Upper lobe of right lung (tissue), 1 donor: Measurements from ENCODE around the gene PAEP. TPM values are rescaled to one million over a fixed set of nuclear protein-coding genes. Genes with fewer than 3 reads are reported as not detected.
"Not testable (repeated sequence)": the region's sequence is repeated elsewhere in the genome, so short reads cannot be mapped to it uniquely, and the experiment has no call there.

Experiments used
- ATAC-seq: fragments of 200-7000 bp; cut with Tn5 transposase; one replicate; pipeline ENCODE4 v1.9.1; 2020; ENCODE audit warnings: mild to moderate bottlenecking, moderate library complexity
- DNase-seq: peaks from one replicate; pipeline ENCODE4 v3.0.0-alpha.2; 2020
- H3K27ac ChIP-seq: fragments of 200-600 bp; one replicate; pipeline ENCODE4 v1.8.0; 2022
- H3K27me3 ChIP-seq: fragments of 200-600 bp; one replicate; pipeline ENCODE4 v1.8.0; 2022; ENCODE audit warnings: mild to moderate bottlenecking
- H3K36me3 ChIP-seq: fragments of 200-600 bp; one replicate; pipeline ENCODE4 v1.8.0; 2022
- H3K4me1 ChIP-seq: fragments of 200-600 bp; one replicate; pipeline ENCODE4 v1.8.0; 2022
- H3K4me3 ChIP-seq: fragments of 200-600 bp; one replicate; pipeline ENCODE4 v1.8.0; 2022; ENCODE audit warnings: mild to moderate bottlenecking
- H3K9me3 ChIP-seq: fragments of 200-600 bp; one replicate; pipeline ENCODE4 v1.8.0; 2022
- intact Hi-C: fragments of 100-400 bp; cut with DNase I; formaldehyde crosslinking; loops from one replicate; pipeline ENCODE4 v1.11.0; 2022
- total RNA-seq: library from RNA; stranded (reverse); fragmentation: NEBNext Ultra II Directional; extraction: Animal tissue kit (Norgen Biotek cat#: 25700); gene quantifications from one replicate; pipeline ENCODE4 v1.2.1, GENCODE V29; 2021
- TF ChIP-seq, protein P1 (sequence below): fragments of 200-600 bp; IDR thresholded peaks from one replicate; pipeline ENCODE4 v1.8.0; 2022; ENCODE audit warnings: antibody characterized with exemption
- donor health status: DM: no; HTN: yes; CAD: no; lungs with severe emphysema.

PAEP gene
- total RNA-seq, 1 donor from 2014 or later, result not detected

DNA sequence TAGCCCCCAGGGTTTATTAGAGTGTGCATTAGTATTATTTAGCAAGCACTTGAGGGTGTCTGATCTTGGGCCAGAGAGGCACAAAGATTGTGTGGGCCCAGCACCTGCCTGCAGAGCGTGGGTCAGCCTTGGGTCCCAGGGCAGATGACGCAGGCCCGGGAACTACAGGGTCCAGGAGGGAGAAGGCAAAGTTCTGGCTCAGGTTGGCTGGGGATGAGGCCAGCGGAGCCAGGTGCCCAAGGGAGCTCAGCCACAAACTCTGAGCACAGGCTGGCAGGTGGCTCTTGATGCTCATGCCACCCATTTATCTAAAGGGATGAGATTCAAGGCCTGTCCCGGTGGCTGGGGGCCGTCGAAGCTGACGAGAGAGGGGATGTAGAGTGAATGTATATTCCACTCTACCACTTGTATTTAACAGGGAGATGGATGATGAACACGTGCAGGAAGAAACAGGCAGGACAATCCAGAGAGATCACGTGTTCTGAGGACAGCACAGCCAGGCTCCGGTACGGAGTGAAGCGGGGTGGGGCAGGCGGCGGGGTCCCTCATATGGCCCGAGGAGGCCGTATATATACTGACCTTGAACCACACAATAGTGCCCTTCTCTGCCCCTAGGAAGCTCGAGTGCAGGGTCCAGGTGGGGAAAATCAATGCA is 16.4 kb upstream of the PAEP start:
- TF ChIP-seq, protein P1, sequence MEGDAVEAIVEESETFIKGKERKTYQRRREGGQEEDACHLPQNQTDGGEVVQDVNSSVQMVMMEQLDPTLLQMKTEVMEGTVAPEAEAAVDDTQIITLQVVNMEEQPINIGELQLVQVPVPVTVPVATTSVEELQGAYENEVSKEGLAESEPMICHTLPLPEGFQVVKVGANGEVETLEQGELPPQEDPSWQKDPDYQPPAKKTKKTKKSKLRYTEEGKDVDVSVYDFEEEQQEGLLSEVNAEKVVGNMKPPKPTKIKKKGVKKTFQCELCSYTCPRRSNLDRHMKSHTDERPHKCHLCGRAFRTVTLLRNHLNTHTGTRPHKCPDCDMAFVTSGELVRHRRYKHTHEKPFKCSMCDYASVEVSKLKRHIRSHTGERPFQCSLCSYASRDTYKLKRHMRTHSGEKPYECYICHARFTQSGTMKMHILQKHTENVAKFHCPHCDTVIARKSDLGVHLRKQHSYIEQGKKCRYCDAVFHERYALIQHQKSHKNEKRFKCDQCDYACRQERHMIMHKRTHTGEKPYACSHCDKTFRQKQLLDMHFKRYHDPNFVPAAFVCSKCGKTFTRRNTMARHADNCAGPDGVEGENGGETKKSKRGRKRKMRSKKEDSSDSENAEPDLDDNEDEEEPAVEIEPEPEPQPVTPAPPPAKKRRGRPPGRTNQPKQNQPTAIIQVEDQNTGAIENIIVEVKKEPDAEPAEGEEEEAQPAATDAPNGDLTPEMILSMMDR, result no peak
- no peak overlapping the region for H3K27ac ChIP-seq

DNA sequence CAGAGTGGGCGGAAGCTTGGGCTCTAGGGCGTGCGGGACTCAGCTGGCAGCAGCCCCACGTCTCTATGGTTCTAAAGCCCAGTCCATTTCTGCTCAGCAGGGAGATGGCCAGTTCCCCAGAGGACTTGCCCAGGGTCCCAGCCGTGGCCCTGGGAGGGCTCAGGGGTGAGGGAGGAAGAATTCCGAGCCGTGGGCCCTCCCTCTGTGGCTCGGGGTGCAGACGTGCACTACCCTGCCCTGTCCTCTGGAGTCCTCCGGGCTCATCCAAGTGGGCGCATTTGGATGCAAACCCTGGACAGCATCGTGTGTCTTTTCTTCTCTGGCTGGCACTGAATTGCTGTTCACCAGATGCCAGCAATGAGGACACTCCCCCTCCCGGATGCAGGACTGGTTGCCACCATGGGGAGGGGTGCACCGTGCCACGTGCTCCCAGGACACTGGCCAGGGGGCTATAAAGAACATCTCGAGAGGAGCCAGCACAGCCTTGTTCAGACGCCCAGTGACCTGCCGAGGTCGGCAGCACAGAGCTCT is 15.8 kb upstream of the PAEP start, which contains the start of gene OBP2A:
Gene OBP2A (plus strand): TSS at position 481 of the 531 bp plus-strand sequence. CDS start 55 bp downstream, outside the sequence.
- H3K27me3 ChIP-seq, H3K4me1 ChIP-seq, H3K4me3 ChIP-seq, ATAC-seq, H3K36me3 ChIP-seq, H3K27ac ChIP-seq, H3K9me3 ChIP-seq, intact Hi-C loops: not testable (repeated sequence)
- DNase-seq, result peak; percentile 38

More for the DNA sequence above, 16.4 kb upstream of the PAEP start:
- DNase-seq (peak; percentile 48), ATAC-seq (no peak)
- H3K27me3 ChIP-seq, result no peaks in the 10 kb centered on the region
- no peaks in the 10 kb centered on the region for H3K4me1 ChIP-seq
- intact Hi-C loops, result no loop called here
- no peak overlapping the region for H3K4me3 ChIP-seq
- H3K36me3 ChIP-seq, result no peaks in the 10 kb centered on the region
- H3K9me3 ChIP-seq, result no peaks in the 10 kb centered on the region

DNA sequence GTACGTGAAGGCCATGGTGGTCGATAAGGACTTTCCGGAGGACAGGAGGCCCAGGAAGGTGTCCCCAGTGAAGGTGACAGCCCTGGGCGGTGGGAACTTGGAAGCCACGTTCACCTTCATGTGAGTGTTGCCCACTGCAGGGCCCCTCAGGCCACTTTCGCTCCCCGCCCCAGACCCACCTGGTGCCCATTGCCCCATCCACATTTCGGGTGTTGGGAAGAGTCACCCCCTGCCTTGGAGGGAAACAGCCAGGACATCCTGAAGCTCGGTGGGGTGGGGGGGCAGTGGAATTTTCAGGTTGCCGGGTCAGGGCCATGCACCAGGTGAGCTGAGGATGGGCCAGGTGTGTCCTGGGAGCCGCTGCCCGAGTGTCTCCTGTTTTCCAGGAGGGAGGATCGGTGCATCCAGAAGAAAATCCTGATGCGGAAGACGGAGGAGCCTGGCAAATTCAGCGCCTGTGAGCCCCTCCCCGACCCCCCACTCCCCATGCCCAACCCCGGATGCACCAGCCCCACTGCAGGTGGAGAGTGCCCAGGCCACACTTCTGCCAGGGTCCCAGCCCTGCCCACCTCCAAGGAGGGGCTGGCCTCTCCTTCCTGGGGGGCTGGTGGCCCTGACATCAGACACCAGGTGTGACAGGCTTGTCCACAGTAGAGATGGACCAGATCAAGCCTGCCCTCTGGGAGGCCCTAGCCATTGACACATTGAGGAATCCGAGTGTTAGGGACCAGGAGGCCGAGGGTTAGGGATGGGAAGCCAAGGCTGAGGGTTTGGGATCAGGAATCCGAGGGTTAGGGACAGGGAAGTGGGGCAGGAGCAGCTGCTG is 14.6 kb upstream of the PAEP start:
- H3K36me3 ChIP-seq, intact Hi-C loops, H3K9me3 ChIP-seq, H3K27ac ChIP-seq, H3K27me3 ChIP-seq, H3K4me1 ChIP-seq, ATAC-seq, H3K4me3 ChIP-seq: not testable (repeated sequence)
- DNase-seq, result peak; percentile 51

GRCh38 chr9:135547756-135548736 is 13.5 kb upstream of the PAEP start:
- no peak for ATAC-seq
- Histone ChIP-seq H3K4me1 (no peaks in the 10 kb centered on the region), H3K27ac (no peak overlapping the region), H3K4me3 (no peak overlapping the region), H3K9me3 (no peaks in the 10 kb centered on the region), H3K36me3 (no peaks in the 10 kb centered on the region), H3K27me3 (no peaks in the 10 kb centered on the region)
- peak; percentile 57 for DNase-seq
- TF ChIP-seq, protein P1, result no peak
- intact Hi-C loops, result no loop called here

GRCh38 chr9:135549478-135550343 is 11.8 kb upstream of the PAEP start:
- H3K27me3 ChIP-seq, H3K27ac ChIP-seq, H3K9me3 ChIP-seq, H3K36me3 ChIP-seq, H3K4me1 ChIP-seq, intact Hi-C loops, H3K4me3 ChIP-seq, ATAC-seq: not testable (repeated sequence)
- DNase-seq, result peak; percentile 53

DNA sequence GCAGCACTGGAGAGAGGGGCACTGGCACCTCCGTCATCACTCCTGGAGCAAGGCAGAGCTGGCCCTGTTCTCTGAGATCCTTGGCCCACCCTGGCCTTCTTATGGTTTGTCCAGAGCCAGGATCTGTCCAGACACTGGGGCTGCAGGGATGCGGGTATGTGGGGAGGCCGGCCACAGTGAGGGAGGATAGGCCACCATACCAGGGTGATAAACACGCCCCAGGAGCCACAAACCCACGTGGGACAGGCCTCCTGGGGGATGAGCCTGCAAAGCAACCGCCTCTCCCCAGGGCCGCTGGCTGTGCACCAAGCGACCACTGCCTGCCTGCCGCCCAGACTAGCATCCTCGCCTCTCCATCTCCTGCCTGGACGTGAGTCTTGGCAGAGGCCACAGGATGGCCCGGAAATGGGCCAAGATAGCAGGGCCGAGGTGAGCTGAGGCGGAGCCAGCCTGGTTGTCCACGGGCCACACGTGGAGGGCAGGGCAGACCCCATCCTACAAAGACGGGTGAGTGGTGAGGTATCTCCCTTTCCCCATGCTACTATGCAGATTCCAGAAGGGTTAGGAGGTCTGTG is 11.1 kb upstream of the PAEP start:
- intact Hi-C loops, result no loop called here
- no peak overlapping the region for H3K27ac ChIP-seq
- H3K9me3 ChIP-seq, result no peaks in the 10 kb centered on the region
- H3K4me1 ChIP-seq, result no peaks in the 10 kb centered on the region
- no peak for ATAC-seq
- peak; percentile 34 for DNase-seq
- no peaks in the 10 kb centered on the region for H3K36me3 ChIP-seq
- H3K4me3 ChIP-seq, result no peak overlapping the region
- no peaks in the 10 kb centered on the region for H3K27me3 ChIP-seq
- TF ChIP-seq, protein P1, result no peak
